DND-41 (cell line): ENCODE measurements around the gene EFCAB13.

Experiments
- ATAC-seq: fragments of 200-7000 bp; cut with Tn5 transposase; 3 replicates; pipeline ENCODE4 v1.9.1; 2021; ENCODE audit warnings: low read depth; ENCODE audit not compliant: insufficient read depth
- DNase-seq: peaks from one replicate; pipeline ENCODE4 v3.0.0-alpha.2; 2020
- H2AFZ ChIP-seq: 2 replicates; pipeline ENCODE4 v1.6.0; 2012; ENCODE audit warnings: low read depth, low read length
- H3K27ac ChIP-seq: 2 replicates; pipeline ENCODE4 v1.5.1; 2012; ENCODE audit warnings: low read length, inconsistent platforms
- H3K27me3 ChIP-seq: fragments of 200-600 bp; sonication (generic); 2 replicates; pipeline ENCODE4 v1.6.0; 2012; ENCODE audit warnings: low read length, mild to moderate bottlenecking, inconsistent platforms; ENCODE audit not compliant: insufficient read depth, poor library complexity
- H3K36me3 ChIP-seq: 2 replicates; pipeline ENCODE4 v1.5.1; 2012; ENCODE audit warnings: low read length, inconsistent platforms; ENCODE audit not compliant: insufficient read depth
- H3K4me1 ChIP-seq: 2 replicates; pipeline ENCODE4 v1.5.1; 2012; ENCODE audit warnings: mild to moderate bottlenecking, low read length; ENCODE audit not compliant: insufficient read depth
- H3K4me2 ChIP-seq: 2 replicates; pipeline ENCODE4 v1.6.0; 2012; ENCODE audit warnings: mild to moderate bottlenecking, moderate library complexity, low read length, inconsistent platforms; ENCODE audit not compliant: insufficient read depth
- H3K4me3 ChIP-seq, 2 experiments: fragments of 200-600 bp in 1 of 2; shearing (Covaris generic) in 1 of 2; 2 replicates each; pipeline ENCODE4 v1.5.1; 2012 to 2016; ENCODE audit warnings: inconsistent platforms in 2 of 2, low read length in 2 of 2, mild to moderate bottlenecking in 2 of 2, low read depth in 1 of 2, moderate library complexity in 1 of 2
- H3K79me2 ChIP-seq: 2 replicates; pipeline ENCODE4 v1.6.0; 2012; ENCODE audit warnings: low read length, inconsistent platforms; ENCODE audit not compliant: insufficient read depth
- H3K9ac ChIP-seq: 2 replicates; pipeline ENCODE4 v1.6.0; 2012; ENCODE audit warnings: low read depth, mild to moderate bottlenecking, inconsistent platforms, low read length, moderate library complexity
- H3K9me3 ChIP-seq: 2 replicates; pipeline ENCODE4 v1.5.1; 2012; ENCODE audit warnings: low read length, moderate library complexity, mild to moderate bottlenecking, inconsistent platforms; ENCODE audit not compliant: insufficient read depth, severe bottlenecking
- H4K20me1 ChIP-seq: 2 replicates; pipeline ENCODE4 v1.6.0; 2012; ENCODE audit warnings: low read length; ENCODE audit not compliant: insufficient read depth
- CTCF ChIP-seq: IDR thresholded peaks from 2 replicates; pipeline ENCODE4 v1.5.1; 2012; ENCODE audit warnings: borderline replicate concordance, low read length, moderate library complexity, mild to moderate bottlenecking; ENCODE audit not compliant: poor library complexity, severe bottlenecking; ENCODE audit errors: extremely low read depth
- EZH2 ChIP-seq: IDR thresholded peaks from 3 replicates; pipeline ENCODE4 v1.6.1; 2012; ENCODE audit warnings: borderline replicate concordance, low read depth, mild to moderate bottlenecking, moderate library complexity, low read length, inconsistent platforms; ENCODE audit not compliant: severe bottlenecking

The EFCAB13 gene

DNA sequence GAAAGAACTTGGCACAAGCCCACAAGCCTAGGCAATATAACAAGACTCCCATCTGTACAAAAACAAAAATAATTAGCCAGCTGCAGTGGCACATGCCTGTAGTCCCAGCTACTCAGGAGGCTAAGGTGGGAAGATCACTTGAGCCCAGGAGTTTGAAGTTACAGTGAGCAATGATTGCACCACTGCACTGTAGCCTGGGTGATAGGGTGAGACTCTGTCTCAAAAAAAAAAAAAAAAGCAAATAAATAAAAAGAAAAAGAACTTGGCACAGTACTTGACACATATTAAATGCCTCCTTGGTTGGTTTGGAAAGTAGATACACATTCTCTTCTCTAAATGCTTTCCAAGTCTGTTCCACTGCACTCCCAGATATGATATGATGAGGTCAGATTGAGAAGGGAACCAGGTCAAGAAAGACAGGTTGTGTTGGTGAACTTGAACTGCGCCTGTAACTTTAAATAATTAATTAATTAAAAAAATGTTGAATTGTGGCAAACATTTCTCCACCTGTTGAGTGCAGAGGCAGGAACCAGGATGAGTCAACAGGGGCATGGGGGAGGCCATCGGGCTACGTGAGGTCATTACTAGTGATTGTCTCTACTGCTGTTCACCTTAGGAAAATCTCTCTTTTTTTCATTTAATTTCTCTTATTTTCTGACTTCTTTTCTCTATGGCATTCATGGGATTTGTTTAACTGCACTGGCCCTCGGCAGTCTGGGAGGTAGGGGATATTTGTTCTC, 25.9 kb upstream of the EFCAB13 start:
- Histone ChIP-seq H3K27me3 (no peaks in the 10 kb centered on the region), H3K9ac (no peak overlapping the region), H3K4me1 (no peaks in the 10 kb centered on the region), H3K4me3 (no peak overlapping the region), H3K4me2 (no peak overlapping the region), H3K79me2 (no peaks in the 10 kb centered on the region), H2AFZ (no peak overlapping the region), H3K27ac (no peak overlapping the region), H3K36me3 (0 out of 2 replicates have a peak, but pooled peaks cover 4% of the 10 kb centered on the region), H3K9me3 (no peaks in the 10 kb centered on the region), H4K20me1 (no peaks in the 10 kb centered on the region)
- ATAC-seq (no peak), DNase-seq (no peak)
- no peak for TF ChIP-seq CTCF
- no peak for TF ChIP-seq EZH2

DNA sequence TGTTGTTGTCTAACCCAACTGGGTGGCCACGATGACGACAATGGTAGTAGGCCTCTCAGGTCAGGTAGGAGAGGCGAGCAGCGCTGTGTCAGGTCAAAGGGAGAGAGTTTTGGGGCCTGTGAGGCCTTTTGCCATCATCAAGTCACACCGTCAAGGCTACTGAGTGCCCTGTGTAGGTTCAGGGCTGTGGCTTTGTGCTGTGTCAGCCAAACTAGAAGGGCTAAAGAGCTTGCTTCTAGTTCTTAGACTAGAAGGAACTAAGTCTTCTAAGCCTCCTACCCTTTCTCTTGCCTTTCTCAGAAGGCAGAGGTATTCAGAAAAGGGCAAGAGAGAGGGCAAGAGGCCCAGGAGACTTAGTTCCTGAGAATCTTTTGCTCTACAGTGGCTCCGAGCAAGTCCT, 25.0 kb upstream of the EFCAB13 start:
- TF ChIP-seq EZH2 (no peak), CTCF (no peak)
- no peak overlapping the region for H3K4me2 ChIP-seq

GRCh38 chr17:47299239-47299910, 24.4 kb upstream of the EFCAB13 start:
- TF ChIP-seq EZH2 (no peak), CTCF (no peak)
- no peak for ATAC-seq
- Histone ChIP-seq H3K4me1 (no peaks in the 10 kb centered on the region), H3K4me3 (no peak overlapping the region), H4K20me1 (no peaks in the 10 kb centered on the region), H3K4me2 (no peak overlapping the region), H3K79me2 (no peaks in the 10 kb centered on the region), H3K9ac (no peak overlapping the region), H3K27me3 (no peaks in the 10 kb centered on the region), H3K9me3 (no peaks in the 10 kb centered on the region), H3K36me3 (0 out of 2 replicates have a peak, but pooled peaks cover 4% of the 10 kb centered on the region), H2AFZ (no peak overlapping the region), H3K27ac (no peak overlapping the region)
- DNase-seq = no peak

More for the DNA sequence above, 25.0 kb upstream of the EFCAB13 start:
- Histone ChIP-seq H3K4me3 (no peak overlapping the region), H3K9ac (no peak overlapping the region), H3K27ac (no peak overlapping the region), H2AFZ (no peak overlapping the region), H3K27me3 (no peaks in the 10 kb centered on the region), H3K79me2 (no peaks in the 10 kb centered on the region), H3K9me3 (no peaks in the 10 kb centered on the region), H4K20me1 (no peaks in the 10 kb centered on the region), H3K4me1 (no peaks in the 10 kb centered on the region), H3K36me3 (0 out of 2 replicates have a peak, but pooled peaks cover 4% of the 10 kb centered on the region)
- DNase-seq (no peak), ATAC-seq (no peak)
